Measurements from ENCODE around the gene ADARB1.

Gene ADARB1

DNA sequence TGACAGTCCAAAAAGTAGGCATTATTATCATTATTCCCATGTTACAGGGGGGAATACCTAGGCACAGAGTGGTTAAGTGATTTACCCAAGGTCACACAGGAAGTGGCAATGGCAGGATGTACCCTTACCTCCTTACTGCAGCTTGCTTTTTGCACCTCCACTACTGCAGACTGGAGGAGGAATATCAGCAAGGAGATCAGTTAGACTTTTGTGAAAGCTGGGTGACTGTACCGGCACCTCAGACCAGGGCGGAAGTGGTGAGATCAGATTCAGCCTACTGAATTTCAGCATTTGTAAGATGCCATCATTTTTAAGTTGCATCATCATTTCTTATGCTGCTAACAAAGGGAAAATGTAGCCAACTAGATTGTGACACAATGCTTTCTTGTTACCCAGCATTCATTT is 4.5 kb downstream of the ADARB1 start:
- Histone ChIP-seq H3K4me3 (ENCODE audit: low read depth in 1 of 2, low read length in 2 of 2) (no peak overlapping the region), H3K4me1 (ENCODE audit: insufficient read depth, low read length) (peaks cover 73% of the 10 kb centered on the region), H2AFZ (ENCODE audit: low read depth, low read length) (peak overlapping the region; percentile 62), H4K20me1 (ENCODE audit: insufficient read depth, low read length) (peaks cover 15% of the 10 kb centered on the region), H3K79me2 (ENCODE audit: insufficient read depth, low read length) (peaks cover 71% of the 10 kb centered on the region), H3K27me3 (ENCODE audit: insufficient read depth, low read length, poor library complexity) (peaks cover 8% of the 10 kb centered on the region), H3K4me2 (ENCODE audit: insufficient read depth, low read length) (peak overlapping the region; percentile 57), H3K9ac (ENCODE audit: low read depth, low read length) (peak overlapping the region; percentile 58), H3K9me3 (ENCODE audit: insufficient read depth, low read length, severe bottlenecking) (no peaks in the 10 kb centered on the region), H3K36me3 (ENCODE audit: insufficient read depth, low read length) (peaks cover 4% of the 10 kb centered on the region), H3K27ac (ENCODE audit: low read length) (peak overlapping the region; percentile 98)
- TF ChIP-seq, protein P1, sequence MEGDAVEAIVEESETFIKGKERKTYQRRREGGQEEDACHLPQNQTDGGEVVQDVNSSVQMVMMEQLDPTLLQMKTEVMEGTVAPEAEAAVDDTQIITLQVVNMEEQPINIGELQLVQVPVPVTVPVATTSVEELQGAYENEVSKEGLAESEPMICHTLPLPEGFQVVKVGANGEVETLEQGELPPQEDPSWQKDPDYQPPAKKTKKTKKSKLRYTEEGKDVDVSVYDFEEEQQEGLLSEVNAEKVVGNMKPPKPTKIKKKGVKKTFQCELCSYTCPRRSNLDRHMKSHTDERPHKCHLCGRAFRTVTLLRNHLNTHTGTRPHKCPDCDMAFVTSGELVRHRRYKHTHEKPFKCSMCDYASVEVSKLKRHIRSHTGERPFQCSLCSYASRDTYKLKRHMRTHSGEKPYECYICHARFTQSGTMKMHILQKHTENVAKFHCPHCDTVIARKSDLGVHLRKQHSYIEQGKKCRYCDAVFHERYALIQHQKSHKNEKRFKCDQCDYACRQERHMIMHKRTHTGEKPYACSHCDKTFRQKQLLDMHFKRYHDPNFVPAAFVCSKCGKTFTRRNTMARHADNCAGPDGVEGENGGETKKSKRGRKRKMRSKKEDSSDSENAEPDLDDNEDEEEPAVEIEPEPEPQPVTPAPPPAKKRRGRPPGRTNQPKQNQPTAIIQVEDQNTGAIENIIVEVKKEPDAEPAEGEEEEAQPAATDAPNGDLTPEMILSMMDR (IDR thresholded peaks at IDR 0.05; ENCODE audit: borderline replicate concordance, extremely low read depth, low read length, poor library complexity, severe bottlenecking): no peak
- no peak for TF ChIP-seq EZH2 (IDR thresholded peaks at IDR 0.05; ENCODE audit: borderline replicate concordance, low read depth, low read length, severe bottlenecking)
- ATAC-seq (ENCODE audit: insufficient read depth, low read depth) (peak; percentile 91), DNase-seq (peak; percentile 90)

DNA sequence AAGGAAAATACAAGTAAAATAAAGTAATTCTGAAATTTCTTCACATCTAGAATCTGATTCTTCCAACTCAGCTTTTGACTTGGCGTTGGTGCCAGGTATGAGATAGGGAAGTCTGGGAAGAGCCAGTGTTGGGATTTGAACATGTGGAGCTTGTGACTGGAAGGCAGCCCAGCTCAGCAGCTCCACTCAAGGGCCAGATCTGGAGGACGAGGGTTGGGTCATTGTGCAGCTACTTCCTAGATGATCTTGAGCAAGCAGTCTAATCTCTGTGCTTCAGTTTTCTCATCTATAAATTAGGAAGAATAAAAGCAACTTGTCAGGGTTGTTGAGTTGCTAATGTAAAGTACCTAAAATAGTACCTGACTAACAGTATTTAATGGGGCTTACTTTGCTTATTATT is 5.0 kb downstream of the ADARB1 start:
- H3K27me3 ChIP-seq (ENCODE audit: insufficient read depth, low read length, poor library complexity): peaks cover 8% of the 10 kb centered on the region

DNA sequence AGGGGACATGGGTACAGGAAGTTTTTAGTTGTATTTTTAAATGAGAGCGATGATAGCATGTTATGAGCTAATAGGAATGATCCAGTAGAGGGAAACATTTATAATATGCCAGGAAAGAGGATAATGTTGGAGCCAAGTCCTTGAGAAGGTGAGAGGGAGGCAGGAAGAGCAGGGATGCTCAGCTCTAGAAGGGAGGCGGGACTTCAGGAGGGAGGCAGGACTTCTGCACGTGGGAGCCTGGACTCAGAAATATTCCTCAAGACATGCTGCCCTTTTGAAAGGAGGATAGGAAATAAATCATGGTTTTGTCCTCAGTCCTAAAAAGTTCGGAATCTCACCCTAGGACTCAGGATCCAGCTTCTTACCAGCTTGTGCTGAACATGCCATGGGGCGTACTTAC is 5.9 kb downstream of the ADARB1 start:
- Histone ChIP-seq H3K4me1 (ENCODE audit: insufficient read depth, low read length) (peaks cover 81% of the 10 kb centered on the region), H4K20me1 (ENCODE audit: insufficient read depth, low read length) (peaks cover 11% of the 10 kb centered on the region), H3K9ac (ENCODE audit: low read depth, low read length) (no peak overlapping the region), H3K4me3 (ENCODE audit: low read depth in 1 of 2, low read length in 2 of 2) (no peak overlapping the region), H3K36me3 (ENCODE audit: insufficient read depth, low read length) (peaks cover 4% of the 10 kb centered on the region; the same call in 1 of the 2 replicates), H3K79me2 (ENCODE audit: insufficient read depth, low read length) (peaks cover 77% of the 10 kb centered on the region), H3K4me2 (ENCODE audit: insufficient read depth, low read length) (no peak overlapping the region), H3K9me3 (ENCODE audit: insufficient read depth, low read length, severe bottlenecking) (no peaks in the 10 kb centered on the region), H2AFZ (ENCODE audit: low read depth, low read length) (no peak overlapping the region), H3K27me3 (ENCODE audit: insufficient read depth, low read length, poor library complexity) (peaks cover 4% of the 10 kb centered on the region), H3K27ac (ENCODE audit: low read length) (0 out of 2 replicates have a peak overlapping the region, but pooled peaks have one; percentile 3)
- TF ChIP-seq EZH2 (IDR thresholded peaks at IDR 0.05; ENCODE audit: borderline replicate concordance, low read depth, low read length, severe bottlenecking): no peak
- TF ChIP-seq, protein P1 (IDR thresholded peaks at IDR 0.05; ENCODE audit: borderline replicate concordance, extremely low read depth, low read length, poor library complexity, severe bottlenecking): no peak
- ATAC-seq (ENCODE audit: insufficient read depth, low read depth): no peak
- DNase-seq: no peak

More for the DNA sequence above, 5.0 kb downstream of the ADARB1 start:
- Histone ChIP-seq H3K36me3 (ENCODE audit: insufficient read depth, low read length) (peaks cover 4% of the 10 kb centered on the region), H3K4me2 (ENCODE audit: insufficient read depth, low read length) (peak overlapping the region; percentile 57), H3K79me2 (ENCODE audit: insufficient read depth, low read length) (peaks cover 76% of the 10 kb centered on the region), H3K9me3 (ENCODE audit: insufficient read depth, low read length, severe bottlenecking) (no peaks in the 10 kb centered on the region), H3K4me1 (ENCODE audit: insufficient read depth, low read length) (peaks cover 77% of the 10 kb centered on the region), H3K4me3 (ENCODE audit: low read depth in 1 of 2, low read length in 2 of 2) (peak overlapping the region in 1 of 2 experiments; percentile 34; a peak in 2 of 4 replicates), H4K20me1 (ENCODE audit: insufficient read depth, low read length) (peaks cover 15% of the 10 kb centered on the region), H2AFZ (ENCODE audit: low read depth, low read length) (peak overlapping the region; percentile 62), H3K27ac (ENCODE audit: low read length) (peak overlapping the region; percentile 98), H3K9ac (ENCODE audit: low read depth, low read length) (peak overlapping the region; percentile 58)
- ATAC-seq (ENCODE audit: insufficient read depth, low read depth) (no peak), DNase-seq (peak; percentile 25)
- TF ChIP-seq, protein P1 (IDR thresholded peaks at IDR 0.05; ENCODE audit: borderline replicate concordance, extremely low read depth, low read length, poor library complexity, severe bottlenecking): no peak
- TF ChIP-seq EZH2 (IDR thresholded peaks at IDR 0.05; ENCODE audit: borderline replicate concordance, low read depth, low read length, severe bottlenecking): no peak
